ENCODE results near the gene ANG.
"Not testable (repeated sequence)": the region's sequence is repeated elsewhere in the genome, so short reads cannot be mapped to it uniquely, and the experiment has no call there.

The ANG gene

DNA sequence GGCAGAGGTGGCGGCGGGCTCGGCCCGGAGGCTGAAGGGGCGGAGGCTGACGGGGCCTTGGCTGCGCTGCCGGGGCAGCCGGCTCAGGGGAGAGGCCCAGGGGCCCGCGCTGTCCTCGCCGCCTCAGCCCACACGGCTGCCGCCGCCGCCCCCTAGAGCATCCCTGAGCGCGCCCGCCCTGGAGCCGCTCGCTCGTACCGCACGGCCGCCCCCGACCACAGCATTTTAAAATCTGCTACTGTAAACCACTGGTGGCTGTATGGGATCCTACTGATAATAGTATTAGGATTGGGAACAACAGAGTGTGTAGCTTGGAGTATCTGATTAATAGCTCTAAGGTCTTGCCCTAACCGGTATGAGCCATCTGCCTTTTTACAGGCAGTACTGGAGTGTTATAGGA, 34.9 kb downstream of the ANG start:
- Histone ChIP-seq H3K4me3 (ENCODE audit: low read depth, low read length) (peak overlapping the region; percentile 57), H3K27me3 (ENCODE audit: insufficient read depth, low read length) (peaks cover 99% of the 10 kb centered on the region), H2AFZ (ENCODE audit: low read length, unreplicated experiment) (peak overlapping the region; percentile 16), H3K27ac (ENCODE audit: low read depth, low read length) (no peak overlapping the region), H3K4me1 (ENCODE audit: control insufficient read depth, insufficient read depth, low read length, unreplicated experiment) (no peaks in the 10 kb centered on the region), H3K79me2 (ENCODE audit: control insufficient read depth, insufficient read depth, low read length, unreplicated experiment) (no peaks in the 10 kb centered on the region), H3K36me3 (ENCODE audit: insufficient read depth, low read length) (no peaks in the 10 kb centered on the region)

GRCh38 chr14:20726121-20726520, 37.6 kb downstream of the ANG start:
- not testable (repeated sequence) for H3K4me3 ChIP-seq (ENCODE audit: low read depth, low read length); H3K36me3 ChIP-seq (ENCODE audit: insufficient read depth, low read length); H3K4me1 ChIP-seq (ENCODE audit: control insufficient read depth, insufficient read depth, low read length, unreplicated experiment); H3K79me2 ChIP-seq (ENCODE audit: control insufficient read depth, insufficient read depth, low read length, unreplicated experiment); H2AFZ ChIP-seq (ENCODE audit: low read length, unreplicated experiment); H3K27ac ChIP-seq (ENCODE audit: low read depth, low read length)
- H3K27me3 ChIP-seq (ENCODE audit: insufficient read depth, low read length) = peaks cover 96% of the 10 kb centered on the region

- Histone ChIP-seq H3K27ac (ENCODE audit: low read depth, low read length) (no peak overlapping the region), H2AFZ (ENCODE audit: low read length, unreplicated experiment) (no peak overlapping the region), H3K79me2 (ENCODE audit: control insufficient read depth, insufficient read depth, low read length, unreplicated experiment) (no peaks in the 10 kb centered on the region), H3K4me3 (ENCODE audit: low read depth, low read length) (no peak overlapping the region), H3K27me3 (ENCODE audit: insufficient read depth, low read length) (peaks cover 93% of the 10 kb centered on the region), H3K36me3 (ENCODE audit: insufficient read depth, low read length) (no peaks in the 10 kb centered on the region), H3K4me1 (ENCODE audit: control insufficient read depth, insufficient read depth, low read length, unreplicated experiment) (no peaks in the 10 kb centered on the region)
Measured at GRCh38 chr14:20726531-20726930, 38.0 kb downstream of the ANG start.

DNA sequence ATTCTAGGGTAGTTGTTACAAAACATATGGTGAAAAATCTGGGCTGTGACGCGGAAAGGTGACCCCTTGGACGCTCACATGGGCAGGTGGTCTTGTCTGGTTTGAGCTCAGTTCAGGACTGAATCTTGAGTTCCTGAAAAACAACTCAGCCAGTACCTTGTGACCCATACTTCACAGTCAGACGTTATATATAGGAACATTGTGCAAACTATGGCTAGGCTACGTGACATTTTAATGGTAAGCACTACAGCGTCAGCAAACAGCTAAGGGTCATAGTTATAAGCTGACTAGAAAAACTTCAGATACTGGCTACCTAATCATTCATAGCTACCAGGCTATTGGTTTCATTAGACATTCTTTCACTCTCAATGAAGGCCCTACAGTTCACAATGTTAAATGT, 42.3 kb downstream of the ANG start:
- Histone ChIP-seq H3K4me1 (ENCODE audit: control insufficient read depth, insufficient read depth, low read length, unreplicated experiment) (no peaks in the 10 kb centered on the region), H3K79me2 (ENCODE audit: control insufficient read depth, insufficient read depth, low read length, unreplicated experiment) (no peaks in the 10 kb centered on the region), H3K4me3 (ENCODE audit: low read depth, low read length) (no peak overlapping the region), H3K36me3 (ENCODE audit: insufficient read depth, low read length) (no peaks in the 10 kb centered on the region), H2AFZ (ENCODE audit: low read length, unreplicated experiment) (no peak overlapping the region), H3K27me3 (ENCODE audit: insufficient read depth, low read length) (peaks cover 84% of the 10 kb centered on the region), H3K27ac (ENCODE audit: low read depth, low read length) (no peak overlapping the region)

- Histone ChIP-seq H3K27me3 (ENCODE audit: insufficient read depth, low read length) (peaks cover 71% of the 10 kb centered on the region), H3K4me1 (ENCODE audit: control insufficient read depth, insufficient read depth, low read length, unreplicated experiment) (no peaks in the 10 kb centered on the region), H3K79me2 (ENCODE audit: control insufficient read depth, insufficient read depth, low read length, unreplicated experiment) (no peaks in the 10 kb centered on the region), H3K4me3 (ENCODE audit: low read depth, low read length) (no peak overlapping the region), H3K27ac (ENCODE audit: low read depth, low read length) (no peak overlapping the region), H2AFZ (ENCODE audit: low read length, unreplicated experiment) (no peak overlapping the region), H3K36me3 (ENCODE audit: insufficient read depth, low read length) (no peaks in the 10 kb centered on the region)
Measured at GRCh38 chr14:20732477-20732876, 43.9 kb downstream of the ANG start.

GRCh38 chr14:20732979-20733635, 44.5 kb downstream of the ANG start:
- Histone ChIP-seq H3K4me1 (ENCODE audit: control insufficient read depth, insufficient read depth, low read length, unreplicated experiment) (no peaks in the 10 kb centered on the region), H3K36me3 (ENCODE audit: insufficient read depth, low read length) (no peaks in the 10 kb centered on the region), H3K4me3 (ENCODE audit: low read depth, low read length) (no peak overlapping the region), H3K27me3 (ENCODE audit: insufficient read depth, low read length) (peaks cover 71% of the 10 kb centered on the region), H2AFZ (ENCODE audit: low read length, unreplicated experiment) (no peak overlapping the region), H3K79me2 (ENCODE audit: control insufficient read depth, insufficient read depth, low read length, unreplicated experiment) (no peaks in the 10 kb centered on the region), H3K27ac (ENCODE audit: low read depth, low read length) (no peak overlapping the region)

- peaks cover 68% of the 10 kb centered on the region for H3K27me3 ChIP-seq (ENCODE audit: insufficient read depth, low read length)
- no peak overlapping the region for H3K4me3 ChIP-seq (ENCODE audit: low read depth, low read length)
- no peak overlapping the region for H2AFZ ChIP-seq (ENCODE audit: low read length, unreplicated experiment)
- no peaks in the 10 kb centered on the region for H3K36me3 ChIP-seq (ENCODE audit: insufficient read depth, low read length)
- no peak overlapping the region for H3K27ac ChIP-seq (ENCODE audit: low read depth, low read length)
- no peaks in the 10 kb centered on the region for H3K4me1 ChIP-seq (ENCODE audit: control insufficient read depth, insufficient read depth, low read length, unreplicated experiment)
- no peaks in the 10 kb centered on the region for H3K79me2 ChIP-seq (ENCODE audit: control insufficient read depth, insufficient read depth, low read length, unreplicated experiment)
Measured at GRCh38 chr14:20733684-20734429, 45.3 kb downstream of the ANG start.

DNA sequence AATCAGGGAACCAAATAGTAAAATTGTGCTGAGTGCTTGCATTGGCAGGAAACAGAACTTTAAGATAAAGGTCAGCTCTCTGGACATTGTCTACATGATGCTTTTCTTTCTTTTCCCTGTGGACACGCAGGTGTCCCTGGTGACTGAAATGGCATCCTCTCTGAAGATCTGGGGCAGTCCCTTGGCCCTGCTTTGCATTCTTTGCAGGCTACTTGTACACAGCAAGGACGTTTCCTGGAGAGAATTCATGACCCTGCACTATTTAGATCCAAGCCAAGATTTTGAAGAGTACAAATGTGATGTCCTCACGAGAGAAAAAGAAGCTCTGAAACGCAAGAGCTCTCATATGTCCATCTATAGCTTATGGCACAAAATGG, 45.9 kb downstream of the ANG start:
- no peaks in the 10 kb centered on the region for H3K4me1 ChIP-seq (ENCODE audit: control insufficient read depth, insufficient read depth, low read length, unreplicated experiment)
- H3K79me2 ChIP-seq (ENCODE audit: control insufficient read depth, insufficient read depth, low read length, unreplicated experiment) = no peaks in the 10 kb centered on the region
- no peak overlapping the region for H3K27ac ChIP-seq (ENCODE audit: low read depth, low read length)
- no peak overlapping the region for H3K4me3 ChIP-seq (ENCODE audit: low read depth, low read length)
- H3K27me3 ChIP-seq (ENCODE audit: insufficient read depth, low read length) = peaks cover 72% of the 10 kb centered on the region
- no peaks in the 10 kb centered on the region for H3K36me3 ChIP-seq (ENCODE audit: insufficient read depth, low read length)
- H2AFZ ChIP-seq (ENCODE audit: low read length, unreplicated experiment) = no peak overlapping the region

GRCh38 chr14:20738292-20738691, 49.7 kb downstream of the ANG start:
- H3K4me3 ChIP-seq (ENCODE audit: low read depth, low read length); H2AFZ ChIP-seq (ENCODE audit: low read length, unreplicated experiment); H3K79me2 ChIP-seq (ENCODE audit: control insufficient read depth, insufficient read depth, low read length, unreplicated experiment); H3K36me3 ChIP-seq (ENCODE audit: insufficient read depth, low read length); H3K27ac ChIP-seq (ENCODE audit: low read depth, low read length); H3K4me1 ChIP-seq (ENCODE audit: control insufficient read depth, insufficient read depth, low read length, unreplicated experiment): not testable (repeated sequence)
- peaks cover 69% of the 10 kb centered on the region for H3K27me3 ChIP-seq (ENCODE audit: insufficient read depth, low read length)

DNA sequence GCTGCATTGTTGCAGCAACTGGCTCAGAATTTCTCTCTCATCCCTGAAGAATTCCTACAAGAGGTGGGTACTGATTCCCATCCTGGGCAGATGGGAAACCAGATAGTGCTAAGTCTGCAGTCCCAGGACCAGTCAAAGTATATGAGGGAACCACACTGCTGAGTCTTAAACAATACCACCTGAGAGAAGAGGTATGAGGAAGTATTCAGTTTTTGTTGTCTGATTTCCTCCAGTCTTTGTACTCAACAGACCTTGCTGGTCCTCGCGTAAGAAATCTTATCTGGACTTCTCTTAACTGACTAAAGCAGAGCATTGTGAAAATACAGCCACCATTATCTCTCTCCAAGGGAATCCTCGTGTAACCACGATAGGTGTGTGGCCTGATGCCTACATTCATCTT, 53.6 kb downstream of the ANG start:
- Histone ChIP-seq H3K4me1 (ENCODE audit: control insufficient read depth, insufficient read depth, low read length, unreplicated experiment) (no peaks in the 10 kb centered on the region), H3K4me3 (ENCODE audit: low read depth, low read length) (no peak overlapping the region), H3K79me2 (ENCODE audit: control insufficient read depth, insufficient read depth, low read length, unreplicated experiment) (no peaks in the 10 kb centered on the region), H3K36me3 (ENCODE audit: insufficient read depth, low read length) (no peaks in the 10 kb centered on the region), H3K27ac (ENCODE audit: low read depth, low read length) (no peak overlapping the region), H2AFZ (ENCODE audit: low read length, unreplicated experiment) (no peak overlapping the region), H3K27me3 (ENCODE audit: insufficient read depth, low read length) (peaks cover 63% of the 10 kb centered on the region)

GRCh38 chr14:20743556-20743955, 55.0 kb downstream of the ANG start:
- H3K4me1 ChIP-seq (ENCODE audit: control insufficient read depth, insufficient read depth, low read length, unreplicated experiment) = no peaks in the 10 kb centered on the region
- no peak overlapping the region for H3K4me3 ChIP-seq (ENCODE audit: low read depth, low read length)
- peaks cover 61% of the 10 kb centered on the region for H3K27me3 ChIP-seq (ENCODE audit: insufficient read depth, low read length)
- no peaks in the 10 kb centered on the region for H3K79me2 ChIP-seq (ENCODE audit: control insufficient read depth, insufficient read depth, low read length, unreplicated experiment)
- H3K36me3 ChIP-seq (ENCODE audit: insufficient read depth, low read length) = no peaks in the 10 kb centered on the region
- H3K27ac ChIP-seq (ENCODE audit: low read depth, low read length) = no peak overlapping the region
- no peak overlapping the region for H2AFZ ChIP-seq (ENCODE audit: low read length, unreplicated experiment)

All from ACC112 (cell line).